Measurements from ENCODE around the gene CCDC146.

DNA sequence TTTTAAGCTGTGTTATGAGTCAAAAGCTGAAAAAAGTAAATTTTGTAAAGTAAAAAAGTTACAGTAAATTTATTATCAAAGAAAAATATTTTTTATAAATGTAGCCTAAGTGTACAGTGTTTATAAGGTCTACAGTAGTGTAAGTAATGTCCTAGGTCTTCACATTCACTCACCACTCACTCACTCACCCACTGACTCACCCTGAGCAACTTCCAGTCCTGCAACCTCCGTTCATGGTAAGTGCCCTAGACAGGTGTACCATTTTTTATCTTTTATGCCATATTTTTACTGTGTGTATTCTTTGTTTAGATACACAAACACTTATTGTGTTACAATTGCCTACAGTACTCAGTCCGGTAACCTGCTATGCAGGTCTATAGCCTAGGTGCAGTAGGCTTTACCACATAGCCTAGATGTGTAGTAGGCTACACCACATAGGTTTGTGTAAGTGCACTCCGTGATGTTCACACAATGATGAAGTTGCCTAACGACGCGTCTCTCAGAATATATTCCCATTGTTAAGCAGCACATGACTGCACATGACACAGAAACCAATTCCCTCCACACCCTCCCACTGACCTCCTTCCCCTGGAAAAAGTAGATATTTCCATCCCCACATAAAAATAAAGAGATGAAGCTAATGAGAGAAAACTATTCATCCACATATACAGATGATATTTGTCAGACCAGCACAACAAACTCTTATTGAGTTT is 122.0 kb downstream of the CCDC146 start:
- TF ChIP-seq CTCF (IDR thresholded peaks at IDR 0.05) (no peak), POLR2A (IDR thresholded peaks at IDR 0.05) (no peak)
